ENCODE results near the gene TTC7B. TPM values are rescaled to one million over a fixed set of nuclear protein-coding genes. Genes with fewer than 3 reads are reported as not detected.

The TTC7B gene
- total RNA-seq, 4 donors from 2014 or later: 35.0 to 78.7 (median 36.8) TPM

- no peak for DNase-seq
These were observed 232.2 kb downstream of the TTC7B start for GRCh38 chr14:90583916-90584605.

GRCh38 chr14:90583427-90583826 lies 232.8 kb downstream of the TTC7B start:
- intact Hi-C loops (cut with DNase I; ENCODE audit: low total_unique reads): loop anchor here (10.0 kb wide), 1 partner anchor 581 kb away; no protein-coding TSS in a partner anchor
- peak overlapping the region; percentile 28 to 54 (median 48) for H3K27ac ChIP-seq
- no peaks in the 10 kb centered on the region for H3K9me3 ChIP-seq
- no peak for DNase-seq
- H3K4me1 ChIP-seq: peaks cover 39 to 45% of the 10 kb centered on the region in 2 donors
- no peak overlapping the region for H3K4me3 ChIP-seq
- no peaks in the 10 kb centered on the region for H3K36me3 ChIP-seq
- H3K27me3 ChIP-seq: no peaks in the 10 kb centered on the region
- TF ChIP-seq POLR2A (IDR thresholded peaks at IDR 0.05) (no peak), CTCF (IDR thresholded peaks at IDR 0.05 in 4 of 5, conservative IDR thresholded peaks at IDR 0.05 in 1 of 5) (no peak)
- in situ Hi-C loops (cut with MboI; ENCODE audit: low sequenced_read_pairs in 4 of 4): no loop called here
- no peak for ATAC-seq

More at GRCh38 chr14:90583916-90584605, 232.2 kb downstream of the TTC7B start:
- no peak for ATAC-seq
- Histone ChIP-seq H3K4me3 (no peak overlapping the region), H3K27ac (peak overlapping the region; percentile 28 to 54 (median 48)), H3K27me3 (no peaks in the 10 kb centered on the region), H3K36me3 (no peaks in the 10 kb centered on the region), H3K4me1 (peaks cover 33 to 43% of the 10 kb centered on the region in 2 donors), H3K9me3 (no peaks in the 10 kb centered on the region)
- TF ChIP-seq CTCF (IDR thresholded peaks at IDR 0.05 in 4 of 5, conservative IDR thresholded peaks at IDR 0.05 in 1 of 5) (no peak), POLR2A (IDR thresholded peaks at IDR 0.05) (no peak)
- in situ Hi-C loops (cut with MboI; ENCODE audit: low sequenced_read_pairs in 4 of 4): no loop called here
- intact Hi-C loops (cut with DNase I; ENCODE audit: low total_unique reads): loop anchor here (10.0 kb wide), 1 partner anchor 581 kb away; no protein-coding TSS in a partner anchor

GRCh38 chr14:90582166-90582565 lies 234.1 kb downstream of the TTC7B start:
- Histone ChIP-seq H3K36me3 (no peaks in the 10 kb centered on the region), H3K9me3 (no peaks in the 10 kb centered on the region), H3K4me3 (no peak overlapping the region), H3K27ac (peak overlapping the region in 3 of 4 donors; percentile 21 to 87 (median 34)), H3K4me1 (peaks cover 41 to 46% of the 10 kb centered on the region in 2 donors), H3K27me3 (no peaks in the 10 kb centered on the region)
- ATAC-seq (no peak), DNase-seq (no peak)
- TF ChIP-seq POLR2A (IDR thresholded peaks at IDR 0.05): no peak
- no peak for TF ChIP-seq CTCF (IDR thresholded peaks at IDR 0.05 in 4 of 5, conservative IDR thresholded peaks at IDR 0.05 in 1 of 5)
- intact Hi-C loops (cut with DNase I; ENCODE audit: low total_unique reads) (loop anchor here (10.0 kb wide), 1 partner anchor 583 kb away; no protein-coding TSS in a partner anchor), in situ Hi-C loops (cut with MboI; ENCODE audit: low sequenced_read_pairs in 4 of 4) (no loop called here)

- ATAC-seq: no peak
- no peaks in the 10 kb centered on the region for H3K27me3 ChIP-seq
- intact Hi-C loops (cut with DNase I; ENCODE audit: low total_unique reads) (loop anchor here (2.0 to 10.0 kb wide), 2 partner anchors 115 to 583 kb away; no protein-coding TSS in a partner anchor), in situ Hi-C loops (cut with MboI; ENCODE audit: low sequenced_read_pairs in 4 of 4) (no loop called here)
- H3K4me1 ChIP-seq: peaks cover 43% of the 10 kb centered on the region in 2 donors
- TF ChIP-seq POLR2A (IDR thresholded peaks at IDR 0.05) (no peak), CTCF (IDR thresholded peaks at IDR 0.05 in 4 of 5, conservative IDR thresholded peaks at IDR 0.05 in 1 of 5) (no peak)
- no peaks in the 10 kb centered on the region for H3K9me3 ChIP-seq
- no peak for DNase-seq
- H3K36me3 ChIP-seq: no peaks in the 10 kb centered on the region
- H3K27ac ChIP-seq: peak overlapping the region; percentile 34 to 87 (median 68)
- H3K4me3 ChIP-seq: no peak overlapping the region
These were observed 234.5 kb downstream of the TTC7B start for GRCh38 chr14:90581745-90582144.

Data from gastrocnemius medialis (tissue), 4 donors.